Right lobe of liver (tissue), 4 donors: ENCODE results near the gene OR2F2.

Source experiments
- POLR2A ChIP-seq: fragments of 450-650 bp; IDR thresholded peaks from one replicate; pipeline ENCODE4 v1.6.1; 2017; ENCODE audit warnings: antibody characterized with exemption, mild to moderate bottlenecking
- TF ChIP-seq, protein P1 (sequence below), 4 donors: fragments of 200-600 bp in 3 of 4; fragments of 450-650 bp in 1 of 4; IDR thresholded peaks; one replicate each; pipeline versions ENCODE4 v1.5.1 to v1.8.0; 2016 to 2022; ENCODE audit warnings: antibody characterized with exemption in 4 of 4, mild to moderate bottlenecking in 2 of 4
- donor health status: DM: no; HTN: no; CAD: no.
- donor health status: DM: no; HTN: no; CAD: no.
- donor health status: DM: no; HTN: yes; CAD: no.

DNA sequence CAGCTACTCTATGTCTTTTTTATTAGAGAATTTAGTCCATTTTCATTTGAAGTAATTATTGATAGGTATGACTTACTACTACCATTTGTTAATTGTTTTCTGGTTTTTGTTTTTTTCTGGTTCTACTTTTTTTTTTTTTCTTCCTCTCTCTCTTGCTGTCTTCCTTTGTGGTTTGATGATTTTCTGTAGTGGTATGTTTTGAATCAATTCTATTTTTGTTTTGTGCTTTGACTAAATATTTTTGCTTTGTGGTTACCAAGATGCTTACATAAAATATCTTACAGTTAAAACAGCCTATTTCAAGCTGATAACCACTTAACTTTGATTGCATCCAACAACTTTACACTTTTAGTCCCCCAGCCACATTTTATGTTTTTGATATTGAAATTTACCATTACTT is 3.3 kb upstream of the OR2F2 start:
- TF ChIP-seq, protein P1, sequence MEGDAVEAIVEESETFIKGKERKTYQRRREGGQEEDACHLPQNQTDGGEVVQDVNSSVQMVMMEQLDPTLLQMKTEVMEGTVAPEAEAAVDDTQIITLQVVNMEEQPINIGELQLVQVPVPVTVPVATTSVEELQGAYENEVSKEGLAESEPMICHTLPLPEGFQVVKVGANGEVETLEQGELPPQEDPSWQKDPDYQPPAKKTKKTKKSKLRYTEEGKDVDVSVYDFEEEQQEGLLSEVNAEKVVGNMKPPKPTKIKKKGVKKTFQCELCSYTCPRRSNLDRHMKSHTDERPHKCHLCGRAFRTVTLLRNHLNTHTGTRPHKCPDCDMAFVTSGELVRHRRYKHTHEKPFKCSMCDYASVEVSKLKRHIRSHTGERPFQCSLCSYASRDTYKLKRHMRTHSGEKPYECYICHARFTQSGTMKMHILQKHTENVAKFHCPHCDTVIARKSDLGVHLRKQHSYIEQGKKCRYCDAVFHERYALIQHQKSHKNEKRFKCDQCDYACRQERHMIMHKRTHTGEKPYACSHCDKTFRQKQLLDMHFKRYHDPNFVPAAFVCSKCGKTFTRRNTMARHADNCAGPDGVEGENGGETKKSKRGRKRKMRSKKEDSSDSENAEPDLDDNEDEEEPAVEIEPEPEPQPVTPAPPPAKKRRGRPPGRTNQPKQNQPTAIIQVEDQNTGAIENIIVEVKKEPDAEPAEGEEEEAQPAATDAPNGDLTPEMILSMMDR (IDR thresholded peaks at IDR 0.05) = no peak
- TF ChIP-seq POLR2A = no peak
